H1 (cell line): ENCODE measurements around the gene DYNLT1. TPM values are rescaled to one million over a fixed set of nuclear protein-coding genes. Genes with fewer than 3 reads are reported as not detected.

Source experiments
- microRNA-seq, 2 experiments: library from miRNA; unstranded; fragments of <30 nt; microRNA quantifications; one replicate each; pipeline versions ENCODE4 to v1.2.0, GENCODE V29; 2016 to 2020; ENCODE audit warnings: borderline microRNAs expressed in 2 of 2, borderline number of aligned reads in 2 of 2, borderline replicate concordance in 1 of 2
- polyA plus RNA-seq, 7 experiments: library from polyadenylated mRNA; depleted of rRNA in 3 of 7; stranded (reverse) in 5 of 7; unstranded in 2 of 7; fragments of >200 nt in 5 of 7; fragments of 200-250 nt in 2 of 7; gene quantifications; 1 replicate in 5 of 7; 2 replicates in 1 of 7; 4 replicates in 1 of 7; pipeline versions ENCODE4 v1.2.1 to v1.2.3, GENCODE V29; 2011 to 2013; ENCODE audit warnings: missing spikeins in 2 of 7, mixed read lengths in 2 of 7
- small RNA-seq: library from polyadenylated mRNA; stranded (forward); fragments of <200 nt; extraction: miRNeasy Mini kit (QIAGEN cat#:217004); gene quantifications from one replicate; pipeline ENCODE3, GENCODE V24; 2013; ENCODE audit not compliant: insufficient read depth
- total RNA-seq: library from RNA; stranded (reverse); fragmentation: NEBNext Ultra II Directional; extraction: Animal tissue kit (Norgen Biotek cat#: 25700); gene quantifications from 2 replicates; pipeline ENCODE4 v1.2.1, GENCODE V29; 2021

Gene DYNLT1
- total and polyA plus RNA-seq, 2 of the 8 experiments (the other 6 are each of a cell fraction or from before 2014, with no cell fraction given) = 119 to 245 TPM

Small RNA genes lying within 50 kb of the gene (microRNA-seq; reads per million reads assigned to microRNA genes)
- gene MIR7161 = 0 reads per million in 2 experiments

Small RNA genes lying within 50 kb of the gene (small RNA-seq; reads per million reads assigned to genes)
- gene MIR7161 = not detected

Other genes starting within 250 kb of the DYNLT1 start
- gene TMEM181, start 84.7 kb downstream of the DYNLT1 start, total RNA-seq = 18.2 and 19.0 TPM in 2 replicates
- gene TMEM181, start 84.7 kb downstream of the DYNLT1 start, polyA plus RNA-seq (2011; rRNA removed) = 7.3 and 8.6 TPM in 2 replicates
- gene SYTL3, start 5.3 kb upstream of the DYNLT1 start, total RNA-seq = 0.42 and 0.99 TPM in 2 replicates
- 0.27 and 0.28 TPM in 2 replicates for gene SYTL3, start 5.3 kb upstream of the DYNLT1 start, polyA plus RNA-seq (2011; rRNA removed)
- gene EZR, start 174.6 kb upstream of the DYNLT1 start, total RNA-seq = 286 and 287 TPM in 2 replicates
- gene EZR, start 174.6 kb upstream of the DYNLT1 start, polyA plus RNA-seq (2011; rRNA removed) = 122 and 138 TPM in 2 replicates